HepG2 (cell line): ENCODE measurements around the gene KLHL17. TPM values are rescaled to one million over a fixed set of nuclear protein-coding genes. Genes with fewer than 3 reads are reported as not detected.

Experiments
- ATAD3A ChIP-seq: sonication (generic); formaldehyde crosslinking; IDR thresholded peaks from 2 replicates; pipeline ENCODE4 v1.4.0; 2020; ENCODE audit warnings: missing genetic modification reagents
- CAMTA2 ChIP-seq: sonication (generic); formaldehyde crosslinking; IDR thresholded peaks from 2 replicates; pipeline ENCODE4 v1.4.0; 2020; ENCODE audit warnings: mild to moderate bottlenecking, missing genetic modification reagents, borderline replicate concordance
- CBX5 ChIP-seq: sonication (generic); formaldehyde crosslinking; IDR thresholded peaks from 2 replicates; pipeline ENCODE4 v1.4.0; 2020; ENCODE audit warnings: missing genetic modification reagents, borderline replicate concordance
- DRAP1 ChIP-seq: IDR thresholded peaks from 2 replicates; pipeline ENCODE4 v1.6.1; 2016; ENCODE audit warnings: missing genetic modification reagents, missing compliant biosample characterization
- EEA1 ChIP-seq: sonication (generic); formaldehyde crosslinking; IDR thresholded peaks from 2 replicates; pipeline ENCODE4 v1.5.1; 2020; ENCODE audit warnings: mild to moderate bottlenecking, missing genetic modification reagents, borderline replicate concordance
- FOXK1 ChIP-seq: sonication (generic); formaldehyde crosslinking; IDR thresholded peaks from 2 replicates; pipeline ENCODE4 v1.4.0; 2020; ENCODE audit warnings: low read depth, missing genetic modification reagents, borderline replicate concordance
- GATAD1 ChIP-seq: IDR thresholded peaks from 2 replicates; pipeline ENCODE4 v1.6.1; 2016; ENCODE audit warnings: missing genetic modification reagents, missing compliant biosample characterization
- GMEB1 ChIP-seq: sonication (generic); formaldehyde crosslinking; IDR thresholded peaks from 2 replicates; pipeline ENCODE4 v1.5.1; 2020; ENCODE audit warnings: missing genetic modification reagents, mild to moderate bottlenecking, borderline replicate concordance
- HOXA5 ChIP-seq: sonication (generic); formaldehyde crosslinking; IDR thresholded peaks from 2 replicates; pipeline ENCODE4 v1.4.0; 2020; ENCODE audit warnings: missing genetic modification reagents
- RFXANK ChIP-seq: IDR thresholded peaks from 2 replicates; pipeline ENCODE4 v1.6.1; 2016
- SIN3A ChIP-seq: IDR thresholded peaks from 2 replicates; pipeline ENCODE4 v1.6.1; 2011; ENCODE audit warnings: low read depth, mild to moderate bottlenecking, control low read depth, low read length, borderline replicate concordance
- SYNCRIP ChIP-seq: fragments of 200-400 bp; formaldehyde crosslinking; IDR thresholded peaks from 2 replicates; pipeline ENCODE4 v1.6.1; 2018; ENCODE audit warnings: mild to moderate bottlenecking, low read depth, low read length; ENCODE audit not compliant: insufficient read depth
- TEF ChIP-seq: sonication (generic); formaldehyde crosslinking; IDR thresholded peaks from 2 replicates; pipeline ENCODE4 v1.5.0; 2020; ENCODE audit warnings: missing genetic modification reagents
- TFDP1 ChIP-seq: IDR thresholded peaks from 2 replicates; pipeline ENCODE4 v1.6.1; 2016; ENCODE audit warnings: missing compliant biosample characterization, missing genetic modification reagents, borderline replicate concordance
- U2AF2 ChIP-seq: fragments of 200-400 bp; formaldehyde crosslinking; IDR thresholded peaks from 2 replicates; pipeline ENCODE4 v1.6.1; 2017; ENCODE audit warnings: low read depth, mild to moderate bottlenecking, low read length
- ZBTB33 ChIP-seq: sonication (generic); formaldehyde crosslinking; IDR thresholded peaks from 2 replicates; pipeline ENCODE4 v1.4.0; 2020; ENCODE audit warnings: missing genetic modification reagents
- ZFP91 ChIP-seq: sonication (generic); formaldehyde crosslinking; IDR thresholded peaks from 2 replicates; pipeline ENCODE4 v1.9.0; 2022; ENCODE audit warnings: missing genetic modification reagents, mild to moderate bottlenecking, borderline replicate concordance
- ZKSCAN8 ChIP-seq: IDR thresholded peaks from 2 replicates; pipeline ENCODE4 v1.6.1; 2016; ENCODE audit warnings: borderline replicate concordance, missing genetic modification reagents, missing compliant biosample characterization
- ZNF546 ChIP-seq: sonication (generic); formaldehyde crosslinking; conservative IDR thresholded peaks from 2 replicates; pipeline ENCODE4 v1.8.1; 2023; ENCODE audit warnings: mild to moderate bottlenecking, missing genetic modification reagents
- ZNF768 ChIP-seq: sonication (generic); formaldehyde crosslinking; IDR thresholded peaks from 2 replicates; pipeline ENCODE4 v1.4.0; 2020; ENCODE audit warnings: missing genetic modification reagents
- ZNF780A ChIP-seq: sonication (generic); formaldehyde crosslinking; IDR thresholded peaks from 2 replicates; pipeline ENCODE4 v1.8.0; 2022; ENCODE audit warnings: mild to moderate bottlenecking, missing genetic modification reagents, moderate library complexity
- polyA plus RNA-seq, 8 experiments: library from polyadenylated mRNA; depleted of rRNA in 3 of 8; stranded (reverse) in 7 of 8; unstranded in 1 of 8; fragments of >200 nt; fragmentation: Illumina TruSeq in 4 of 8; extraction: Trizol in 4 of 8; gene quantifications; 2 replicates each; pipeline versions ENCODE4 v1.2.1 to v1.2.3, GENCODE V29; 2011 to 2016; ENCODE audit warnings: low read depth in 4 of 8, missing spikeins in 1 of 8, mixed read lengths in 1 of 8; ENCODE audit not compliant: insufficient read depth in 1 of 8
- total RNA-seq, 5 experiments: library from RNA; depleted of rRNA; stranded (reverse); fragments of >200 nt; fragmentation: Illumina TruSeq; extraction: Trizol; gene quantifications; 2 replicates each; pipeline ENCODE4 v1.2.3, GENCODE V29; 2016; ENCODE audit warnings: low read depth in 1 of 5

KLHL17 gene
- total and polyA plus RNA-seq, 2 of the 13 experiments (the other 11 are each of a cell fraction or from before 2014, with no cell fraction given) = 9.3 to 24.7 TPM

- no peak for TF ChIP-seq TEF
- 0 out of 2 replicates have a peak, but pooled peaks have one; percentile 42 for TF ChIP-seq RFXANK
- TF ChIP-seq ZNF768 (CRISPR knock-in tag) = no peak; the same call in 1 of the 2 replicates
- peak; percentile 51; the same call in 1 of the 2 replicates for TF ChIP-seq FOXK1 (CRISPR knock-in tag)
- TF ChIP-seq ZFP91 (CRISPR knock-in tag) = peak; percentile 84; the same call in 1 of the 2 replicates
- no peak for TF ChIP-seq SYNCRIP
- TF ChIP-seq CBX5 = peak; percentile 58; the same call in 1 of the 2 replicates
- TF ChIP-seq CAMTA2 (CRISPR knock-in tag) = peak; percentile 83; the same call in 1 of the 2 replicates
- TF ChIP-seq ATAD3A (CRISPR knock-in tag) = no peak
- TF ChIP-seq SIN3A = 0 out of 2 replicates have a peak, but pooled peaks have one; percentile 60
- no peak for TF ChIP-seq U2AF2
- TF ChIP-seq EEA1 = no peak
- no peak for TF ChIP-seq HOXA5 (CRISPR knock-in tag)
- TF ChIP-seq DRAP1 (CRISPR knock-in tag) = peak; percentile 99
- TF ChIP-seq ZBTB33 (CRISPR knock-in tag) = peak; percentile 28; the same call in 1 of the 2 replicates
- TF ChIP-seq GMEB1 = peak; percentile 39; the same call in 1 of the 2 replicates
- TF ChIP-seq ZNF546 = 0 out of 2 replicates have a peak, but pooled peaks have one; percentile 36
- TF ChIP-seq TFDP1 (CRISPR knock-in tag) = 0 out of 2 replicates have a peak, but pooled peaks have one; percentile 13
- TF ChIP-seq GATAD1 = peak; percentile 38; the same call in 1 of the 2 replicates
- no peak for TF ChIP-seq ZNF780A (CRISPR knock-in tag)
- TF ChIP-seq ZKSCAN8 (CRISPR knock-in tag) = 0 out of 2 replicates have a peak, but pooled peaks have one; percentile 51
These were observed 52.9 kb downstream of the KLHL17 start, which contains the start of gene ISG15 (continued) for GRCh38 chr1:1013105-1013921.
